ENCODE results near the gene ADAMTS14. TPM values are rescaled to one million over a fixed set of nuclear protein-coding genes. Genes with fewer than 3 reads are reported as not detected.

Gene ADAMTS14
- total RNA-seq, 3 donors from 2014 or later = 1.8 to 2.1 (median 2.1) TPM

DNA sequence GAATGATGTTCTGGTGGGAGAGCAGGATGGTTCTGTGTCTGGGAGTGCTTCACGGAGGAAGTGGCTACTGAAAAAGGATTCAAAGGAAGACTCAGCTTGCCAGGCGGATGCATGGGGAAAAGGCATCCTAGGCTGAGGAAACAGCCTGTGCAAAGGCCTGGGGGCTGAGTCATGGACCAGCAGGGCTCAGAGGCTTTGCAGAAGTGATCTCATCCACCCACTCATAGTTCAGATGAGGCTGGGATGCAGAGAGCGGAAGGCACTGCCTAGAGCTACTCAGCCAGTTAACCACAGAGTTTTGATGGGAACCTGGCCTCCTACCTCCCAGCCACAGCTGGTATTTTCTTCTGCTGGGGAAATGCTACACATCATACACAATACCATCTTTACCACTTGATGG is 15.8 kb upstream of the ADAMTS14 start:
- intact Hi-C loops (cut with DNase I, micrococcal nuclease) = no loop called here

DNA sequence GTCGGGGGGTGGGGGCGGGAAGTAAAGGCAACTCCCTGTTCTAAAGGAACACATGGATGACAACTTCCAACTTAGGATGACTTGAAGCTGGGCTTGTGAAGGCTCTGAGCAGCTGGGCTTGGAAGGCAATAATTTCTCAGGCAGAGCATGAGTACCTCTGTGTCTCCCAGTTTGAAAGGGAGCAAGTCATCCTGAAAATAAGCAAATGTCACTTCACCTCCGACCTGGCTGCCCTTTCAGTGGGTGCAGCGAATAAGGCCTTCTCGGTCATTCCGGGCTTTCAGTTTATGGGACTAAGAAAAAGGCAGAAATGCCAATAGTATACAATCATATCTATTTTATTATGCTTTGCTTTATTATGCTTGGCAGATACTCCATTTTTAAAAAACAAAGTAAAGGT is 15.3 kb upstream of the ADAMTS14 start:
- Histone ChIP-seq H3K9me3 (no peaks in the 10 kb centered on the region), H3K4me3 (no peak overlapping the region), H3K36me3 (ENCODE audit: low read depth) (no peaks in the 10 kb centered on the region), H3K4me1 (ENCODE audit: low read depth) (no peaks in the 10 kb centered on the region)
- DNase-seq (no peak), ATAC-seq (no peak)
- TF ChIP-seq, protein P1, sequence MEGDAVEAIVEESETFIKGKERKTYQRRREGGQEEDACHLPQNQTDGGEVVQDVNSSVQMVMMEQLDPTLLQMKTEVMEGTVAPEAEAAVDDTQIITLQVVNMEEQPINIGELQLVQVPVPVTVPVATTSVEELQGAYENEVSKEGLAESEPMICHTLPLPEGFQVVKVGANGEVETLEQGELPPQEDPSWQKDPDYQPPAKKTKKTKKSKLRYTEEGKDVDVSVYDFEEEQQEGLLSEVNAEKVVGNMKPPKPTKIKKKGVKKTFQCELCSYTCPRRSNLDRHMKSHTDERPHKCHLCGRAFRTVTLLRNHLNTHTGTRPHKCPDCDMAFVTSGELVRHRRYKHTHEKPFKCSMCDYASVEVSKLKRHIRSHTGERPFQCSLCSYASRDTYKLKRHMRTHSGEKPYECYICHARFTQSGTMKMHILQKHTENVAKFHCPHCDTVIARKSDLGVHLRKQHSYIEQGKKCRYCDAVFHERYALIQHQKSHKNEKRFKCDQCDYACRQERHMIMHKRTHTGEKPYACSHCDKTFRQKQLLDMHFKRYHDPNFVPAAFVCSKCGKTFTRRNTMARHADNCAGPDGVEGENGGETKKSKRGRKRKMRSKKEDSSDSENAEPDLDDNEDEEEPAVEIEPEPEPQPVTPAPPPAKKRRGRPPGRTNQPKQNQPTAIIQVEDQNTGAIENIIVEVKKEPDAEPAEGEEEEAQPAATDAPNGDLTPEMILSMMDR (IDR thresholded peaks at IDR 0.05) = no peak
- intact Hi-C loops (cut with DNase I, micrococcal nuclease) = no loop called here

More for the DNA sequence above, 15.8 kb upstream of the ADAMTS14 start:
- Histone ChIP-seq H3K36me3 (ENCODE audit: low read depth) (no peaks in the 10 kb centered on the region), H3K4me1 (ENCODE audit: low read depth) (no peaks in the 10 kb centered on the region), H3K9me3 (no peaks in the 10 kb centered on the region), H3K4me3 (no peak overlapping the region)
- peak; percentile 71 for ATAC-seq
- TF ChIP-seq, protein P1 (IDR thresholded peaks at IDR 0.05) = no peak
- DNase-seq = no peak

DNA sequence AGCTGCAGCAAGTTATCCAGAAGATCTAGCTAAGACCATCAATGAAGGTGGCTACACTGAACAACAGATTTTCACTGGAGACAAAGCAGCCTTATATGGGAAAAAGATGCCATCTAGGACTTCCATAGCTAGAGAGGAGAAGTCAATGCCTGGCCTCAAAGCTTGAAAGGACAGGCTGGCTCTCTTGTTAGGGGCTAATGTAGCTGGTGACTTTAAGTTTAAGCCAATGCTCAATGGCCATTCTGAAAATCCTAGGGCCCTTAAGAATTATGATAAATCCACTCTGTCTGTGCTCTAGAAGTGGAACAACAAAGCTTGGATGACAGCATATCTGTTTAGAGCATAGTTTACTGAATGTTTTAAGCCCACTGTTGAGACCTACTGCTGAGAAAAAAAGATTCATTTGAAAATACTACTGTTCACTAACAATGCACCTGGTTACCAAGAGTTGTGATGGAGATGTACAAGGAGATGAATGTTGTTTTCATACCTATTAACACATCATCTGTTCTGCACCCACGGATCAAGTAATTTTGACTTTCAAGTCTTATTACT is 13.6 kb upstream of the ADAMTS14 start:
- Histone ChIP-seq H3K9me3 (no peaks in the 10 kb centered on the region), H3K36me3 (ENCODE audit: low read depth) (no peaks in the 10 kb centered on the region), H3K4me1 (ENCODE audit: low read depth) (no peaks in the 10 kb centered on the region), H3K4me3 (no peak overlapping the region)
- intact Hi-C loops (cut with DNase I, micrococcal nuclease) = no loop called here
- TF ChIP-seq, protein P1 (IDR thresholded peaks at IDR 0.05) = no peak
- DNase-seq (no peak), ATAC-seq (no peak)

DNA sequence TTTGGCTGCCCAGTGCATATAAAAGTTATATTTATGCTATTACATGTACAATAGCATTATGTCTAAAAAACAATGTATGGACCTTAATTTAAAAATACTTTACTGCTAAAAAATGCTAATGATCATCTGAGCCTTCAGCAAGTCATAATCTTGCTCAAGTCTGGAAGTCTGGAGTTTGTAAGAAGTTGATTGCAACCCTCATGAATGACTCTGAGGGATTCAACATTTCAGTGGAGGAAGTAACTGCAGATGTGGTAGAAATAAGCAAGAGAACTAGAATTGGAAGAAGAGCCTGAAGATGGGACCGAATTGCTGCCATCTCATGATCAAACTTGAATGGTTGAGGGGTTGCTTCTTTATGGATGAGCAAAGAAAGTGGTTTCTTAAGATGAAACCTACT is 13.0 kb upstream of the ADAMTS14 start:
- DNase-seq (no peak), ATAC-seq (no peak)
- TF ChIP-seq, protein P1 (IDR thresholded peaks at IDR 0.05) = no peak
- Histone ChIP-seq H3K4me1 (ENCODE audit: low read depth) (no peaks in the 10 kb centered on the region), H3K9me3 (no peaks in the 10 kb centered on the region), H3K4me3 (no peak overlapping the region), H3K36me3 (ENCODE audit: low read depth) (no peaks in the 10 kb centered on the region)
- intact Hi-C loops (cut with DNase I, micrococcal nuclease) = no loop called here

DNA sequence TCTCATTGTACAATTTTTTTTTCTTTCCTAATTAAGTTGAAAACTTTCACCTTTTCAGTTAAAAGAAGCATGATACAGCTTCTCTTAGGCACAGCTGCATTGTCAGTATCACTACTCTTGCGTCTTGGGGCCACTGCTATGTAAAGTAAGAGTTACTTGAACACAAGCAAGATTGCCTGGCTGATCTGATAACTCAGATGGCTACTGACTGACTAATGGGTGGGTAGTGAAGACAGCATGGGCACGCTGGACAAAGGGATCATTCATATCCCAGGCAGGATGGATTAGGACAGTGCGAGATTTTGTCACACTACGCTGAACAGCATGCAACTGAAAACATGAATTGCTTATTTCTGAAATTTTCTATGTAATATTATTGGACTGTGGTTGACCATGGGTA is 11.6 kb upstream of the ADAMTS14 start:
- Histone ChIP-seq H3K4me1 (ENCODE audit: low read depth) (no peaks in the 10 kb centered on the region), H3K4me3 (no peak overlapping the region), H3K36me3 (ENCODE audit: low read depth) (no peaks in the 10 kb centered on the region), H3K9me3 (no peaks in the 10 kb centered on the region)
- intact Hi-C loops (cut with DNase I, micrococcal nuclease) = no loop called here
- DNase-seq (no peak), ATAC-seq (no peak)
- TF ChIP-seq, protein P1 (IDR thresholded peaks at IDR 0.05) = no peak

All from mucosa of descending colon (tissue), 3 donors.